Naive thymus-derived CD8-positive, alpha-beta T cell (primary cell): ENCODE measurements around the gene ZNF423. TPM values are rescaled to one million over a fixed set of nuclear protein-coding genes. Genes with fewer than 3 reads are reported as not detected.

Experiments
- ATAC-seq, 2 donors: fragments of 150-1000 bp; cut with Tn5 transposase in 1 of 2; sonication (Bioruptor Pico), chemical (Tn5 transposase) in 1 of 2; 1 replicate in 1 of 2; 2 replicates in 1 of 2; pipeline ENCODE4 v1.10.0; 2021; ENCODE audit warnings: mild to moderate bottlenecking in 2 of 2, moderate library complexity in 2 of 2
- POLR2A ChIA-PET: fragments of 350-600 bp; sonication (Branson Sonifier 250); formaldehyde crosslinking; loops from one replicate; lab custom pipeline; 2021; ENCODE audit warnings: antibody characterized with exemption; lab: Charles Lee
- DNase-seq, 10 donors: peaks; one replicate each; pipeline versions ENCODE4 v3.0.0 to v3.0.0-alpha.2; 2020 to 2022
- H3K27ac Mint-ChIP-seq, 10 donors: one replicate each; pipeline ENCODE4 v1.8.0; 2020 to 2022; ENCODE audit warnings: mild to moderate bottlenecking in 10 of 10, mixed read lengths in 10 of 10, moderate library complexity in 4 of 10, inconsistent platforms in 1 of 10
- H3K27me3 Mint-ChIP-seq, 5 donors: one replicate each; pipeline ENCODE4 v1.8.0; 2021 to 2022; ENCODE audit warnings: mixed read lengths in 5 of 5
- H3K36me3 Mint-ChIP-seq, 3 donors: one replicate each; pipeline ENCODE4 v1.8.0; 2020 to 2022; ENCODE audit warnings: mixed read lengths in 3 of 3, mild to moderate bottlenecking in 2 of 3, inconsistent platforms in 1 of 3
- H3K4me1 Mint-ChIP-seq, 4 donors: one replicate each; pipeline ENCODE4 v1.8.0; 2021 to 2022; ENCODE audit warnings: mixed read lengths in 4 of 4
- H3K4me3 Mint-ChIP-seq, 10 donors: one replicate each; pipeline ENCODE4 v1.8.0; 2020 to 2022; ENCODE audit warnings: mild to moderate bottlenecking in 10 of 10, mixed read lengths in 10 of 10, moderate library complexity in 6 of 10, inconsistent platforms in 1 of 10
- H3K9me3 Mint-ChIP-seq, 9 donors: one replicate each; pipeline ENCODE4 v1.8.0; 2020 to 2022; ENCODE audit warnings: mixed read lengths in 9 of 9, mild to moderate bottlenecking in 3 of 9, inconsistent platforms in 1 of 9, moderate library complexity in 1 of 9
- polyA plus RNA-seq, 3 donors: library from polyadenylated mRNA; unstranded; fragments of 300-500 nt; fragmentation: Illumina TruSeq; gene quantifications; one replicate each; pipeline ENCODE4 v1.2.3, GENCODE V29; 2021
- total RNA-seq, 8 experiments: library from RNA in 2 of 8; stranded (reverse) in 2 of 8; gene quantifications; one replicate each; pipeline ENCODE4 v1.2.3 and lab custom pipeline; 2021 to 2026

Gene ZNF423
- total and polyA plus RNA-seq, 5 experiments from 2014 or later = not detected

DNA sequence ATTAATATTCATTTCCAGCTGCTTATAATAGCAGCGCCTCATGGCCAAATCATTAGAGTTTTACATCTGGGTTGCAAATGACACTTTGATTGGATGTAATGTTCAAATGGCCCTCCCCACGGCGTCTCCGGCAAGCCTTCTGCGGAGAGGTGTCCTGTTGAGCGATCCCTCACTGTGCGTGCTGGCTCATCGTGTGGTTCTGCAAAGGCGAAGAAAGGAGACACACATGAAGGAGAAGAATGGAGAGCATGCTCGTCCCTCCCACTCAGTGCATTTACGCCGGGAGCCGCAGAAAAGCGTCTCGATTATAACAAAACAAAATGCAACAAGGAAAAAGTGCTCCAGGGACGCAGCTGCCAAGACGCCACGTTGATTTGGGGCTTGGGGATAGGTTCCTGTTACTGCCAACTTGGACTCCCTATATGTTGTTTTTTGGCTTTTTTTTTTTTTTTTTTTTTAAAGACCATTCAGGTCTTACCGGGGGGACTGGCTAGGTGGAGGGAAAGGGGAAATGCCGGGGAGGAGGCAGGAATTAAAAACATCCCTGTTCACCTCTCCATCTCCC lies 364.7 kb downstream of the ZNF423 start:
- H3K27ac Mint-ChIP-seq = no peak overlapping the region

GRCh38 chr16:49490321-49490705 lies 365.6 kb downstream of the ZNF423 start:
- Mint-ChIP-seq H3K36me3 (no peaks in the 10 kb centered on the region), H3K4me3 (no peak overlapping the region), H3K27me3 (peaks cover 0 to 6% (median 2%) of the 10 kb centered on the region in 5 donors), H3K4me1 (peaks cover 0 to 1% (median 0%) of the 10 kb centered on the region in 4 donors), H3K9me3 (no peaks in the 10 kb centered on the region), H3K27ac (peak overlapping the region in 1 of 10 donors; percentile 48)
- no peak for ATAC-seq
- peak in 1 of 10 donors; percentile 26 for DNase-seq
- POLR2A ChIA-PET = no interaction called here

More for the DNA sequence above, 364.7 kb downstream of the ZNF423 start:
- POLR2A ChIA-PET = no interaction called here
- H3K27me3 Mint-ChIP-seq = peaks cover 0 to 6% (median 2%) of the 10 kb centered on the region in 5 donors
- DNase-seq (peak in 1 of 10 donors; percentile 35), ATAC-seq (no peak)
- peaks cover 0 to 1% (median 0%) of the 10 kb centered on the region in 4 donors for H3K4me1 Mint-ChIP-seq
- H3K4me3 Mint-ChIP-seq = peak overlapping the region in 3 of 10 donors; percentile 22 to 43 (median 28)
- H3K9me3 Mint-ChIP-seq = no peaks in the 10 kb centered on the region
- H3K36me3 Mint-ChIP-seq = no peaks in the 10 kb centered on the region

DNA sequence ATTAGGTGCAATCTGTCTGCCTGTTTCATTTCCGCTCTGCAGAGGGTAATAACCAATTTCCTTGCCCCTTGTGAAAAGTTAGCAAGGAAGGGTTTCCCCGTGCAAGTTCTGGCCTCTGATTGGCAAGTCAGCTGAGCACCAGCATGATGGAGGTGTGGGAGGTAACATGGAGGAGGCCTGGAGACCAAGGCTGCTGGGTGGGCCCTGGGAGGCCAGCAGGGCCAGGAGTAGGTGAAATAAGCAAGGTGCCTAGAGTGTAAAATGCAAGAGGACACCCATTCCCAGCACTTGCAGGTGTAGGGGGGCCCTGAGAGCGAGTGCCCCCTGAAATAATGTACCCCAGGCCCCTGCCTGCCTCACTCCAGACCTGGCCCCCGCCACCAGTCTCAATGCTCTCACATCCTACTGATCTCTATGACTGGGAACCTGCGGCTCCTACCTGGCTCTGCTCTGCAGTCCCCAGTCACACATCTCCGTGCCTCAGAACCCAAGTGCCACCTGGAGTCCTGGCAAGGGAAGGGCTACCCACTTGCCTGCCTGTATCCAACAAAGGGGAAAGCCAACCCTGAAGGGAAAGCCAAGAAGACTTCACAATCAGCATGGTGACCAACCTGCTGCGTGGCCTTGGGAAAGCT lies 366.1 kb downstream of the ZNF423 start:
- H3K4me1 Mint-ChIP-seq = peaks cover 0 to 2% (median under 1%) of the 10 kb centered on the region in 4 donors
- H3K36me3 Mint-ChIP-seq = no peaks in the 10 kb centered on the region
- ATAC-seq (no peak), DNase-seq (peak in 2 of 10 donors; percentile 9 to 28)
- H3K4me3 Mint-ChIP-seq = no peak overlapping the region
- H3K9me3 Mint-ChIP-seq = no peaks in the 10 kb centered on the region
- POLR2A ChIA-PET = no interaction called here
- peaks cover 0 to 6% (median 2%) of the 10 kb centered on the region in 5 donors for H3K27me3 Mint-ChIP-seq
- peak overlapping the region in 3 of 10 donors; percentile 10 to 48 (median 31) for H3K27ac Mint-ChIP-seq

DNA sequence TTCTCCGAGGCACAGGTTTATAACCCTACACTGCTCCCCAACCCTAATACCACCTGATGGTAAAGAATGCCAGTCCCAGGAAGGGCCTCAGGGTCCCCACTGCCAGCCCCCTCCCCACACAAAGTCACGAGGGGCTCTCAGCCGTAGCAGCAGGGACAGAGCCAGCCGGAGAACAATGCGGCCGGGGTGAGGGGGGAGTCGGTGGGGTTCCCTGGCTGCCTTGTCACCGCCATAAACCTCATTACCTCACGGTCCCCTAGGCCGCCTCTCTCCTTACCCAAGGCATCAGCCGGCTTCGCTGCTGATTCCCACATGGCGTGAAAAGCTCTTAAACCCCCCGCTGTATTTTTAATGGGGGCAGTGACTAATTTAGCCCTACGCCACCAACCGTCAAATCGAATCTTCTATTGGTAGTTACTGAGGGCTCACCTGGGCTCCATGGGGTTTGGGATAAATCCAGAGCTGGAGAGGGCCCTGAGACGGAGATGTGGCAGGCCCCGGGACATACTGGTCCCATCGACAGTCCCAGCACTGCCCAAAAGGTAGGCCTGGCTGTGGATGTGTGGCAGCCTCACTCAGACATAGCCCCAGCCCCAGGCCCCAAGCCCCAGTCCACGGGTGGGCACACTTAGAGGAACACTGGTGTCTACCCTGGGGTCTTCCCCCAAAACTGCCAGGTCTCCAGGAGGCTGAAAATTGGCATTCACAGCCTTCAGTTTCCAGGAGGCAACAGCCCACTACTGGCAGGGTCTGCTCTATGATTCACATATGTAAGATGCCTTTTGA lies 367.0 kb downstream of the ZNF423 start:
- peaks cover 0 to 6% (median under 1%) of the 10 kb centered on the region in 4 donors for H3K4me1 Mint-ChIP-seq
- DNase-seq (peak in 1 of 10 donors; percentile 27), ATAC-seq (no peak)
- POLR2A ChIA-PET = no interaction called here
- H3K4me3 Mint-ChIP-seq = no peak overlapping the region
- no peaks in the 10 kb centered on the region for H3K9me3 Mint-ChIP-seq
- peaks cover 0 to 6% (median 2%) of the 10 kb centered on the region in 5 donors for H3K27me3 Mint-ChIP-seq
- no peaks in the 10 kb centered on the region for H3K36me3 Mint-ChIP-seq
- peak overlapping the region in 1 of 10 donors; percentile 48 for H3K27ac Mint-ChIP-seq

GRCh38 chr16:49488336-49488735 lies 367.6 kb downstream of the ZNF423 start:
- ATAC-seq (no peak), DNase-seq (no peak)
- POLR2A ChIA-PET = no interaction called here
- Mint-ChIP-seq H3K4me1 (peaks cover 0 to 6% (median 0%) of the 10 kb centered on the region in 4 donors), H3K27ac (peak overlapping the region in 2 of 10 donors; percentile 1 to 63), H3K27me3 (peaks cover 0 to 4% (median 0%) of the 10 kb centered on the region in 5 donors), H3K36me3 (no peaks in the 10 kb centered on the region), H3K9me3 (no peaks in the 10 kb centered on the region), H3K4me3 (no peak overlapping the region)

DNA sequence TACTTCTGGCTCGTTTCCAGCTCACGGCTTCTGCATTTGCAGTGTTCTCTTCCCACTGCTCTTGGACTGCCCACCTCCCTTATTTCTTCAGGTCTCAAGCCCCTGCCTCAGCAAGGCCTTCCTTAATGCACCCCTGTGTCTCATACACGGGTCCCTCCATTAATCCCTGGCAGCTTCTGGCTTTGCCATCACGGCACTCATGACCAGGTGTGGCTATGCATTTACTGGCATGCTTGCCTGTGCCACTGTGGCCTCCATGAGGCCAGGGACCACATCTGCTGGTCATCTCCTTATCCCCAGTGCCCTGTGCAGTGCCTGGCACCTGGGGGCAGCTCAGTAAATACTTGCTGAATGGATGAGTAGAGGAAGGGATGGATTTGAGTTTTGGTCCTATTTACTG lies 368.2 kb downstream of the ZNF423 start:
- Mint-ChIP-seq H3K4me3 (no peak overlapping the region), H3K9me3 (no peaks in the 10 kb centered on the region), H3K27ac (peak overlapping the region in 1 of 10 donors; percentile 1), H3K27me3 (peaks cover 0 to 2% (median 0%) of the 10 kb centered on the region in 5 donors), H3K4me1 (peaks cover 1 to 6% (median 2%) of the 10 kb centered on the region in 4 donors), H3K36me3 (no peaks in the 10 kb centered on the region)
- DNase-seq = no peak
- ATAC-seq = no peak
- POLR2A ChIA-PET = no interaction called here

DNA sequence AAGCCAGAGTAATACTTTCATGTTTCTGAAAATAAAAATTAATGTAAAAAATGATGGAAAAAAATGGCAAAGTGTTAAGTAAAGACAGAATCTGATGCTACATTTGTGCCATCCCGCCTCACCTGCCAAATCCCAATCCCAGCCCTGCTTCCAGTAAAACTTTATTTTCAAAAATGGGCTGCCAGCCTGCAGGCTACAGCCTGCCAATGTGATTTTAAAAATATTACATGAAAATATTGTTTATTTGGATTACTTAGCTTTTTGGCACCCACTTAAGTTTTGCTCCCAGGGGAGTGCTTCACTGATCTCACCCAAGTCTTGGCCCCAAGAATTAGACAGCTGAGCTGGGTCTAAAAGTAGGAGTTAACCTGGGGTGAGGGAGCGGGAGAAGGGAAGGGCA lies 369.5 kb downstream of the ZNF423 start:
- Mint-ChIP-seq H3K27ac (no peak overlapping the region), H3K9me3 (no peaks in the 10 kb centered on the region), H3K4me3 (no peak overlapping the region), H3K36me3 (no peaks in the 10 kb centered on the region), H3K4me1 (peaks cover 1 to 6% (median 4%) of the 10 kb centered on the region in 4 donors), H3K27me3 (peaks cover 0 to 4% (median 0%) of the 10 kb centered on the region in 5 donors)
- no peak for ATAC-seq
- POLR2A ChIA-PET = no interaction called here
- no peak for DNase-seq

- Mint-ChIP-seq H3K27me3 (peaks cover 0 to 7% (median 4%) of the 10 kb centered on the region in 5 donors), H3K4me3 (no peak overlapping the region), H3K9me3 (no peaks in the 10 kb centered on the region), H3K36me3 (no peaks in the 10 kb centered on the region), H3K27ac (peak overlapping the region in 1 of 10 donors; percentile 69), H3K4me1 (peaks cover 1 to 6% (median 4%) of the 10 kb centered on the region in 4 donors)
- POLR2A ChIA-PET = no interaction called here
- no peak for DNase-seq
- ATAC-seq = no peak
Measured at GRCh38 chr16:49485663-49486062, 370.2 kb downstream of the ZNF423 start.

DNA sequence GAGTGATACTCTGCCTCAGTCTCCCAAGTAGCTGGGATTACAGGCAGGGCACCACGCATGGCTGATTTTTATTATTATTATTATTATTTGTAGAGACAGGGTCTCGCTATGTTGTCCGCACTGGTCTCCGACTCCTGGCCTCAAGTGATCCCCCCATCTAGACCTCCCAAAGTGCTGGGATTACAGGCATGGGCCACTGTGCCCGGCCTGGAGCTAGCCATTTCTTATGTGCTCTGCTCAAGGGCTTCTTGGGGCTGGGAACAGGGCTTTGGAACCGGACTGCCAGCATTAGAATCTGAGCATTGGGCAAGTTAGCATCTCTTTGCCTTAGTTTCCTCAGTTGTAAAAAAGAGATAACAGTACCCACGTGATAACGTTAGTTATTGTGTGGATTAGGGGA lies 371.0 kb downstream of the ZNF423 start:
- no peaks in the 10 kb centered on the region for H3K36me3 Mint-ChIP-seq
- no peaks in the 10 kb centered on the region for H3K9me3 Mint-ChIP-seq
- H3K4me1 Mint-ChIP-seq = peaks cover 1 to 6% (median 4%) of the 10 kb centered on the region in 4 donors
- no peak overlapping the region for H3K27ac Mint-ChIP-seq
- POLR2A ChIA-PET = no interaction called here
- H3K27me3 Mint-ChIP-seq = peaks cover 0 to 7% (median 4%) of the 10 kb centered on the region in 5 donors
- ATAC-seq = no peak
- H3K4me3 Mint-ChIP-seq = peak overlapping the region in 1 of 10 donors; percentile 49
- peak in 1 of 10 donors; percentile 18 for DNase-seq

GRCh38 chr16:49484451-49484849 lies 371.5 kb downstream of the ZNF423 start:
- peaks cover 0 to 7% (median 4%) of the 10 kb centered on the region in 5 donors for H3K27me3 Mint-ChIP-seq
- H3K4me1 Mint-ChIP-seq = peaks cover 1 to 6% (median 4%) of the 10 kb centered on the region in 4 donors
- no peaks in the 10 kb centered on the region for H3K9me3 Mint-ChIP-seq
- H3K4me3 Mint-ChIP-seq = peak overlapping the region in 2 of 10 donors; percentile 22 to 49
- ATAC-seq = peak; percentile 44 to 57
- no peaks in the 10 kb centered on the region for H3K36me3 Mint-ChIP-seq
- peak in 1 of 10 donors; percentile 24 for DNase-seq
- H3K27ac Mint-ChIP-seq = no peak overlapping the region
- POLR2A ChIA-PET = no interaction called here

- POLR2A ChIA-PET = no interaction called here
- Mint-ChIP-seq H3K4me1 (peaks cover 1 to 6% (median 4%) of the 10 kb centered on the region in 4 donors), H3K27me3 (peaks cover 0 to 7% (median 4%) of the 10 kb centered on the region in 5 donors), H3K9me3 (no peaks in the 10 kb centered on the region), H3K27ac (no peak overlapping the region), H3K4me3 (peak overlapping the region in 1 of 10 donors; percentile 22), H3K36me3 (no peaks in the 10 kb centered on the region)
- DNase-seq = no peak
- no peak for ATAC-seq
Measured at GRCh38 chr16:49483651-49484450, 372.1 kb downstream of the ZNF423 start.

- DNase-seq (no peak), ATAC-seq (no peak)
- Mint-ChIP-seq H3K27ac (peak overlapping the region in 1 of 10 donors; percentile 23), H3K27me3 (peaks cover 0 to 8% (median 4%) of the 10 kb centered on the region in 5 donors), H3K36me3 (no peaks in the 10 kb centered on the region), H3K4me1 (peaks cover 1 to 6% (median 4%) of the 10 kb centered on the region in 4 donors), H3K9me3 (no peaks in the 10 kb centered on the region), H3K4me3 (no peak overlapping the region)
- POLR2A ChIA-PET = no interaction called here
Measured at GRCh38 chr16:49483251-49483650, 372.7 kb downstream of the ZNF423 start.
